Heart left ventricle (tissue), 16 donors: ENCODE measurements around the gene SHROOM3. TPM values are rescaled to one million over a fixed set of nuclear protein-coding genes. Genes with fewer than 3 reads are reported as not detected.

Source experiments
- ATAC-seq, 4 donors: fragments of 200-7000 bp; cut with Tn5 transposase; one replicate each; pipeline ENCODE4 v1.9.1; 2020 to 2022; ENCODE audit warnings: moderate library complexity in 4 of 4, mild to moderate bottlenecking in 3 of 4, moderate number of reproducible peaks in 1 of 4
- DNase-seq, 5 donors: peaks; one replicate each; pipeline ENCODE4 v3.0.0-alpha.2; 2020
- H3K27ac ChIP-seq, 12 donors: fragments of 200-600 bp; sonication (generic) in 4 of 12; one replicate each; pipeline versions ENCODE4 v1.5.0 to v1.8.0; 2016 to 2022; ENCODE audit warnings: mild to moderate bottlenecking in 2 of 12
- H3K27me3 ChIP-seq, 9 donors: fragments of 200-600 bp; sonication (generic) in 2 of 9; one replicate each; pipeline versions ENCODE4 v1.5.1 to v1.8.0; 2016 to 2022; ENCODE audit warnings: mild to moderate bottlenecking in 3 of 9
- H3K36me3 ChIP-seq, 9 donors: fragments of 200-600 bp; sonication (generic) in 2 of 9; one replicate each; pipeline versions ENCODE4 v1.5.0 to v1.8.0; 2018 to 2022; ENCODE audit warnings: mild to moderate bottlenecking in 2 of 9
- H3K4me1 ChIP-seq, 12 donors: fragments of 200-600 bp; sonication (generic) in 4 of 12; one replicate each; pipeline versions ENCODE4 v1.5.0 to v1.8.0; 2016 to 2022; ENCODE audit warnings: mild to moderate bottlenecking in 3 of 12
- H3K4me3 ChIP-seq, 12 donors: fragments of 200-600 bp; sonication (generic) in 4 of 12; one replicate each; pipeline versions ENCODE4 v1.5.0 to v1.8.0; 2017 to 2022; ENCODE audit warnings: mild to moderate bottlenecking in 9 of 12, moderate library complexity in 4 of 12
- H3K9me3 ChIP-seq, 12 donors: fragments of 200-600 bp; sonication (generic) in 4 of 12; one replicate each; pipeline versions ENCODE4 v1.5.0 to v1.8.0; 2016 to 2022; ENCODE audit warnings: mild to moderate bottlenecking in 1 of 12
- POLR2A ChIP-seq, 2 donors: fragments of 450-650 bp; IDR thresholded peaks; one replicate each; pipeline ENCODE4 v1.6.1; 2017; ENCODE audit warnings: antibody characterized with exemption in 2 of 2, mild to moderate bottlenecking in 2 of 2, moderate library complexity in 2 of 2
- WGBS, 4 donors: extraction: QIAGEN DNeasy Blood & Tissue Kit in 2 of 4; methylation state at CpG; one replicate each; pipeline versions ENCODE4 v1.1.5 to v1.1.7; 2013 to 2018; 5-methylcytosine and 5-hydroxymethylcytosine counted together
- intact Hi-C, 10 donors: fragments of 100-400 bp; cut with DNase I; formaldehyde crosslinking; loops; one replicate each; pipeline versions ENCODE4 v1.11.1 to v1.14.2; 2022
- polyA plus RNA-seq, 2 donors: library from polyadenylated mRNA; stranded (reverse); fragments of 200-250 nt; gene quantifications; one replicate each; pipeline ENCODE4 v1.2.3, GENCODE V29; 2013
- total RNA-seq, 9 donors: library from RNA; depleted of rRNA in 2 of 9; stranded (reverse); fragments of >200 nt in 2 of 9; fragmentation: NEBNext Ultra II Directional in 3 of 9; extraction: Animal tissue kit (Norgen Biotek cat#: 25700) in 3 of 9; gene quantifications; one replicate each; pipeline versions ENCODE4 v1.1.0 to v1.2.4, GENCODE V29; 2016 to 2023
- TF ChIP-seq, protein P1 (sequence below), 12 donors: fragments of 200-600 bp; sonication (generic) in 4 of 12; IDR thresholded peaks; one replicate each; pipeline versions ENCODE4 v1.5.0 to v1.8.0; 2018 to 2022; ENCODE audit warnings: antibody characterized with exemption in 12 of 12, mild to moderate bottlenecking in 5 of 12
- donor health status: ischemic (EF 13 %, LVEDD 7.1; RV severe dilation, severe dysfunction).
- donor health status: healthy with polysubstance abuse.
- donor health status: DM: no; HTN: yes; CAD: no.
- donor health status: DM: no; HTN: no; CAD: no.
- donor health status: ischemic (EF 25% LVEDD 6.9; RV normal size, moderate dysfunction).
- donor health status: ischemic (EF 25% LVEDD 5.7; RV mildly dilated, moderate dysfunction).
- donor health status: healthy.
- donor health status: DM: yes; HTN: yes; CAD: no.
- donor health status: ischemic (EF 35%, LVEDD 5.7; RV mildly dilated, moderate dysfunction).
- donor health status: nonischemic (EF 11% LVEDD 7.7; RV severe dilation, severe dysfunction).
- donor health status: DM: yes; HTN: yes; CAD: no.
- donor health status: PGD.
- donor health status: ischemic (EF 29% LVEDD 5.4; RV normal size, mild dysfunction).
- donor health status: nonischemic (EF 23%, LVEDD 6.1; RV moderate dilation, normal function).

SHROOM3 gene
- total and polyA plus RNA-seq, 11 donors, result 4.6 to 38.5 (median 20.3) TPM

DNA sequence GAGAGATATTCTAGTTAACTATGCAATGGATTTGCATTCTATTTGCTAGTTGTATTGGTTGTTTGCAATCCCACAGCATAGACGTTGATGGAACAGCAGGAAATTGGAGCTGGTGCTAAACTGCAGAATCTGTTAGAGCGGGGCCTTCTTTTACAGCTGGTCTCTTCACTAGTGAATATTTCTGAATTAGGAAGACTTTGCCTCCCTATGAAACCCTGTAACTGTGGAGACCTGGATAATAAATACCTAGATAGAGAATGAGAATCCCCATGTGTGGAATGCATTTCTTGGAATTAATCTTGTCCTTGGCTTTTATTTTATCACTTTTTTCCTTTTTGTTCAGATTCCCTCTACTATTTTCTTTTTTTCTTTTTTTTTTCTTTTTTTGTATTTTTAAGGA lies 109.7 kb downstream of the SHROOM3 start:
- H3K4me3 ChIP-seq, result no peak overlapping the region
- ATAC-seq (no peak), DNase-seq (no peak)
- WGBS, 4 donors, result 82 to 92% (median 91%) methylated on average over 2 of the region's 2 CpGs
- H3K4me1 ChIP-seq, result peaks cover 0 to 16% (median 2%) of the 10 kb centered on the region in 12 donors
- no peaks in the 10 kb centered on the region for H3K27me3 ChIP-seq
- no peak for TF ChIP-seq POLR2A (IDR thresholded peaks at IDR 0.05)
- TF ChIP-seq, protein P1, sequence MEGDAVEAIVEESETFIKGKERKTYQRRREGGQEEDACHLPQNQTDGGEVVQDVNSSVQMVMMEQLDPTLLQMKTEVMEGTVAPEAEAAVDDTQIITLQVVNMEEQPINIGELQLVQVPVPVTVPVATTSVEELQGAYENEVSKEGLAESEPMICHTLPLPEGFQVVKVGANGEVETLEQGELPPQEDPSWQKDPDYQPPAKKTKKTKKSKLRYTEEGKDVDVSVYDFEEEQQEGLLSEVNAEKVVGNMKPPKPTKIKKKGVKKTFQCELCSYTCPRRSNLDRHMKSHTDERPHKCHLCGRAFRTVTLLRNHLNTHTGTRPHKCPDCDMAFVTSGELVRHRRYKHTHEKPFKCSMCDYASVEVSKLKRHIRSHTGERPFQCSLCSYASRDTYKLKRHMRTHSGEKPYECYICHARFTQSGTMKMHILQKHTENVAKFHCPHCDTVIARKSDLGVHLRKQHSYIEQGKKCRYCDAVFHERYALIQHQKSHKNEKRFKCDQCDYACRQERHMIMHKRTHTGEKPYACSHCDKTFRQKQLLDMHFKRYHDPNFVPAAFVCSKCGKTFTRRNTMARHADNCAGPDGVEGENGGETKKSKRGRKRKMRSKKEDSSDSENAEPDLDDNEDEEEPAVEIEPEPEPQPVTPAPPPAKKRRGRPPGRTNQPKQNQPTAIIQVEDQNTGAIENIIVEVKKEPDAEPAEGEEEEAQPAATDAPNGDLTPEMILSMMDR (IDR thresholded peaks at IDR 0.05), result no peak
- no peak overlapping the region for H3K27ac ChIP-seq
- no peaks in the 10 kb centered on the region for H3K36me3 ChIP-seq
- intact Hi-C loops, result no loop called here
- no peaks in the 10 kb centered on the region for H3K9me3 ChIP-seq

DNA sequence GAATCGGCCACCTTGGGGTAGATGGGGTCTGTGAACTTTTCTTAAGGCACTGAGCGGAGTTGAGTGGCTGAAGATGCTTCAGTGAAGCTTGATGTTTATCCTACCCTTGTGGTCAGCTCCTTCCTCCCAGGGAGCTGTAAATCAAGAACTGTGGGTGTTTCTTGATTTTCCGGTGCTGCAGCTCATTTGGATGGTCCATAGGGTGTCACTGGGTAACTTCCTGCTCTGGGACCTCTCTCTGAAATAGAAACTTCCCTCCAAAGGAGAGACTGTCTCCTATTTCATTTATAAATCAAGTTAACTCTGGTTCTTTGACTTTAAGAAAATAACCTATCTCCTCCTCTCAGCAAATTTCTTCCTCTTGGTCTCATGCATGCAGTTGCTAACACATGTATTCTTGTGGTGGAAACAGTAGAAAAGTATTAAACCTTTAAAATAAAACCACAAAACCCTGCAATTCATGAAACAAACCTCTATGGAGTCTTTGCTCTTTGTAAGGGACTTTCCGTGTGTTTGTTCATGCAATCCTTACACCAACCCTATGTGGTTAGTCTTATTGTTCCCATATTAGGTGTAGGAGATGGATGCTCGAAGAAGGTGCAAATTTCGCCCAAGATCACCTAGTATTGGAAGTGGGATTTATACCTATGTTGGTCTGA lies 110.3 kb downstream of the SHROOM3 start:
- no peak for ATAC-seq
- Histone ChIP-seq H3K27ac (no peak overlapping the region), H3K4me3 (no peak overlapping the region), H3K36me3 (no peaks in the 10 kb centered on the region), H3K9me3 (no peaks in the 10 kb centered on the region), H3K4me1 (peaks cover 0 to 10% (median 0%) of the 10 kb centered on the region in 12 donors), H3K27me3 (no peaks in the 10 kb centered on the region)
- DNase-seq, result no peak
- TF ChIP-seq, protein P1 (IDR thresholded peaks at IDR 0.05), result no peak
- TF ChIP-seq POLR2A (IDR thresholded peaks at IDR 0.05), result no peak
- intact Hi-C loops, result no loop called here
- 84 to 89% (median 88%) methylated on average over 6 of the region's 6 CpGs for WGBS, 4 donors

DNA sequence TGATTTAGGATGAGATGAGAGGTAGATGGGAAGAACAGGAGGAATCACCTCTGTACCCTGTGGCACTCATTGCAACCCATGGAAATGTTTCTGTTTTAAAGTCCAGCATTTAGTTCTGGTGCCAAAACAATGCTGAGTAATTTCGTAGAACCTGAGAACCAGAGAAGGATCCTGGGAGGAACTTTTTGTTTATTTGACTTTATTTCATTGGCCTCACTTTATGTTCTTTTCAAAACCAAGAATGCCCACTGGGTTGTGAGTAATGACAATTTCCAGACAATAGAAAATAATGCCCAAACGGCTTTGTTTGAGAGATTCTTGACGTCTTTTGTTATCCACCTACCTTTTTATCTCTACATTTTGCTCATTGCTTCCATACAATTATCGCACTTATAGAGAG lies 111.3 kb downstream of the SHROOM3 start:
- ATAC-seq, result no peak
- TF ChIP-seq POLR2A (IDR thresholded peaks at IDR 0.05), result no peak
- TF ChIP-seq, protein P1 (IDR thresholded peaks at IDR 0.05), result no peak
- intact Hi-C loops, result no loop called here
- Histone ChIP-seq H3K36me3 (no peaks in the 10 kb centered on the region), H3K27ac (no peak overlapping the region), H3K27me3 (no peaks in the 10 kb centered on the region), H3K4me1 (peaks cover 0 to 8% (median 0%) of the 10 kb centered on the region in 12 donors), H3K4me3 (no peak overlapping the region), H3K9me3 (no peaks in the 10 kb centered on the region)
- 45 to 77% (median 67%) methylated on average over 4 of the region's 4 CpGs for WGBS, 4 donors
- no peak for DNase-seq

DNA sequence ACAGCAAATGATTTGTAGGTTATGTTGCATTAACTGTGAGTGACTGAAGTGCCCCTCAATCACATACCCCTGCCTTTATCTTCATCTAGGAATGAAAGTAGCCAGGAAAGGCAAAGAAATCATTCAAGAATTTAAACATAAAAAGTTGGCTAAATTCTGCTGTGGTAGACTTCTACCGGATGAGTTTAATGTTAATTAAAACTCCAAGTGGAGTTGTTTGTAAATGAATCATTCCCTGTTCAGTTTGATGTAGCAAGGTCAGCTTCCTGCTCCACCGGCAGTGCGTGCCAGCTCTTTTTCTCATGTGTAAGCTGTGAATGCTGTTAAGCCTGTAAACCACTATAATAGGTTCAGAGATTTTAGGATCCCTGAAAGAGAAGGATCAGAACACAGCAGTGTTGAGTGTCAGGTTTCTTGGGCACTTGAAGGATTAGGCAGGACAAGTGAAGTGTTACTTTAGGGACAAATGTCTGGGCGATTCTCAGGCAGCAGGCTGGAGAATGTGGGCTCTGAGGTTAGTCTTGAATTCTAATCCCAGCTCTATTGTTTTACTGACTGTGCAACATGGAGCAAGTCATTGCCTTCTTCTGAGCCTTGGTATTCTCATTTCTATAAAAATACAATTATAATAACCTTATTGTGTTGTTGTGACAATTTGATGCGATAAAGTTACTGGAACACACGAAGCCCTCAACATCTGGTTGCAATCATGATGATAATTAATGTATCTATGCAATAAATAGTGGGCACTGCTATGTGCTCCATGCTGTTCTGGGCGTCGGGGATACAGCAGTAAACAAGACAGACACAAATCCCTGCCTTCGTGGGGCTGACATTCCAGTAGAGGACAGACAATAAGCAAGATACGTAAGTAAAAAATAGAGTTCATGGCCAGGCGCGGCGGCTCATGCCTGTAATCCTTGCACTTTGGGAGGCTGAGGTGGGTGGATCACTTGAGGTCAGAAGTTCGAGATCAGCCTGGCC lies 112.0 kb downstream of the SHROOM3 start:
- no peaks in the 10 kb centered on the region for H3K9me3 ChIP-seq
- H3K4me1 ChIP-seq, result peaks cover 0 to 8% (median 0%) of the 10 kb centered on the region in 12 donors
- no peak for TF ChIP-seq POLR2A (IDR thresholded peaks at IDR 0.05)
- TF ChIP-seq, protein P1 (IDR thresholded peaks at IDR 0.05), result no peak
- intact Hi-C loops, result no loop called here
- ATAC-seq (peak in 3 of 4 donors; percentile 54 to 63 (median 54)), DNase-seq (no peak)
- no peaks in the 10 kb centered on the region for H3K36me3 ChIP-seq
- no peak overlapping the region for H3K4me3 ChIP-seq
- no peak overlapping the region for H3K27ac ChIP-seq
- H3K27me3 ChIP-seq, result no peaks in the 10 kb centered on the region
- WGBS, 4 donors, result 64 to 69% (median 67%) methylated on average over 14 of the region's 14 CpGs
